Activated CD8-positive, alpha-beta memory T cell treated with anti-CD3 and anti-CD28 coated beads, Interleukin-2, amount 50 U/mL, for 4 hours (primary cell): ENCODE results near the gene ADAMTS9.

Experiments used
- DNase-seq: peaks from one replicate; pipeline ENCODE4 v3.0.0-alpha.2; 2020

Gene ADAMTS9

GRCh38 chr3:64684715-64685261, 3.0 kb downstream of the ADAMTS9 start:
- DNase-seq: no peak

- DNase-seq: no peak
These were observed 6.0 kb downstream of the ADAMTS9 start for GRCh38 chr3:64681827-64682226.

DNA sequence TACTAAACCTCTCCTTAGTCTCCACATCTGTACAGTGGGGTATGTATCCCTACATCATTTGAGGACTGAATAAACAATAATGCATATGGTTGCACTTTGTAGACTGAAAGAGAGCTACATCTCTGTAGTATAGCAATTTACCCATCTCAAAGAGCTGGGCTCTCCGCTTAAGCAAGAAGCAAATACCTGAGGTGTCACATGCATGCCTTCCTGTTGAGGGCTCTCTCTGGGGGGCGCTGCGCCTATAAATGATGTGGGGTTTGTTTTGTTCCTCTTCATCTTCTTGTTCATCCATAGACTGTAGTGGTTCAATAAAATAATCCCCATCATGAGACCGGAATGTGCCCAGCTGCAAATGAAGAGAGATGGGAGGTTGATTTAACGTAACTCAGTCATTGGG, 6.8 kb downstream of the ADAMTS9 start:
- DNase-seq: no peak

DNA sequence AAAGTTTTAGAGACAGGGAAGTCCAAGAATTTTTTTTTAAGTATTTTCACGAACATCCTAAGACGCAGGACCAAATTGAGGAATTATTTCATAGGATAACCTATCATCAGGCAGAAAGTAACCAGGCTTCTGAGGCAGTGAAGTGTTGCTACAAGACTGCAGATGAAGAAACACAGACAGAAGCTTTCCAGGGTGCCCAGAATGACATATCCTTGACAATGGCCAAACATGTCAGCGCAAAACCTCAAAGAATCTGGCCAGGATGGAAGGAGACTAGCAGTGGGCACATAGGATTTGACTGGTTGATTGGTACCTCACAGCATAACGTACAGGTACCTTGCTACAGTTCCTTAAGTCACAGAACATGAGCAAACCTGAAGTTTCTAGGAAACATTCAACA, 7.5 kb downstream of the ADAMTS9 start:
- DNase-seq: no peak

DNA sequence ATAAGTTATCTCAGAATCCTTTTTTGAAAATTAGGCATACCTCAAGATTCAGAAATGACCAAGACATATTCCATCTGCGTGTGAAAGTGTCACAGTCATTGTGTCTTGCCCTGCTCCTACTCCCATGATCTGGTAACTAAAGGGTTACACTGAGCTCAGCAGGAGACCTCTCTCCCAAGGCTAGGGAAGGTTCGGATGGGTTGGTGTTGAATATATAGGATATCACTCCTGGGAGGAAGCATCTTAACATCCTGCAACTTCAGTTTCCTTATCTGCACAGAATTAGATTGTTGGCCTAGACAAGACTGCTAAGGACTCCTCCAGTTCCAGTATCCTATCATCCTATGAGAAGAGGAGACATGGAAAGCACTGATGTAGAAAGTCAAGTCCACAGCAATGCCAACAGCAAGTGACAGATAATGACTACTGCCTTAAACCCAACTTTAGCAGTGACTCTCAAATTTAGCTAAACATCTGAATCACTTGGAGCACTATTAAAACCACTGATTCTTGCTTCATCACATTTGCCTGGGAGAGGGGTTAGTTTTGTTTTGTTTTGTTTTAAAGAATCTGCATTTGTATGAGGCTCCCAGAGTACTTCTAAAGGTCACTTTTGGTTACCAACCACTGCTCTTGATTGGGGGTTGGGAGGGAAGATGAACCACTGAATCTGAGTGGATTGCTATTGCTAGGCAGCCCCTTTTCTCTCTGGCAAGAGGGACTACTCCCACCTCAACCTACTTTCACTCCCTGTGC, 9.7 kb downstream of the ADAMTS9 start:
- DNase-seq: no peak

- DNase-seq: no peak
These were observed 11.0 kb downstream of the ADAMTS9 start for GRCh38 chr3:64676831-64677230.

DNA sequence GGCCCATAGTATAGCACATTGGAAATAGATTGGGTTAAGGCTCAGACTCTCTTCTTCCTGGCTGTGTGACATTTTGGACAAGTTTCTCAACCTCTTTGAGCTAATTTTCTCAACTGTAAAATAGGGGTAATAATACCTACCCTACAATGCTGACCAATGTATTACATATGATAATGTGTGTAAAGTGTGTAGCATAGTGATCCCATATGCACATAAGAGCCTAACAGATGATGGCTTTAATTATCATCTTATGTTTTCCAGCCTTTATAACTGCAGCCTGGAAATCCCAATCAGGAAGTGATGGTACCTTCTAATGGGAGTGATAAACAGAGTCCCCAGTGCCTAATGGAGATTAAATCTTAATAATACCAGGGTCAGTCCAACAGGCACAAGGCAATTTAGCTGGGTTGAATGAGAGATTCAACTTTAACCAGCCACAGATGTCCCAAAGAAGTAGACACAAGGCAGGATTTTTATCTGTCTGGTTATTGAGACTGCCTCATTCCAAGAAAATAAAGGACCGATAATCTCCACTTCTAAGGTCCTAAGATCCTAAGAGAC, 12.0 kb downstream of the ADAMTS9 start:
- no peak for DNase-seq

- DNase-seq: no peak
These were observed 13.2 kb downstream of the ADAMTS9 start for GRCh38 chr3:64674591-64675076.

DNA sequence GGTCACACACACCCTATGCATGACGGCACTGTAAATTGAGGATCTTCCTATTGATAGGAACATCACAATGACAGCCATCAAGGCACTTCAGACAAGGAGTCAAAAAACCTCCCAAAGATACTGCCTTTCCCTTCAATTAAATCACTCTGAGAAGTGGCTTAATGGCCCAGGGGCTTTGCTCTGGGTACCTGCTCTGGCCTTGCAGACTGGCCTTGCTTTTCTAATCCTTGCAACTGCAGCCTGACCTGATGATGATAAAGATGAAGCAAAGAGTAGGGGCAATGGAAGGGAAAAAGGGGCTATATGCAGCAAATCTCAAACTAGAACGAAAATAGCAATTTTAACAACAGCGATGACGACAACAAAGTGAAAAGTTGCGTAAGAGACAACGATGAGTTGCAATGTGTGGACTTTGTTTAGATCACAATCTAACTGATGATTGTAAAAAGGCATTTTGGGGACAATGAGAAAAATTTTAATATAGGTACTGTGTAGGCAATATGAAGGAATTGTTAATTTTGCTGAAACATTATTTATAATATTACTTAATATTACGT, 14.6 kb downstream of the ADAMTS9 start:
- DNase-seq: no peak

DNA sequence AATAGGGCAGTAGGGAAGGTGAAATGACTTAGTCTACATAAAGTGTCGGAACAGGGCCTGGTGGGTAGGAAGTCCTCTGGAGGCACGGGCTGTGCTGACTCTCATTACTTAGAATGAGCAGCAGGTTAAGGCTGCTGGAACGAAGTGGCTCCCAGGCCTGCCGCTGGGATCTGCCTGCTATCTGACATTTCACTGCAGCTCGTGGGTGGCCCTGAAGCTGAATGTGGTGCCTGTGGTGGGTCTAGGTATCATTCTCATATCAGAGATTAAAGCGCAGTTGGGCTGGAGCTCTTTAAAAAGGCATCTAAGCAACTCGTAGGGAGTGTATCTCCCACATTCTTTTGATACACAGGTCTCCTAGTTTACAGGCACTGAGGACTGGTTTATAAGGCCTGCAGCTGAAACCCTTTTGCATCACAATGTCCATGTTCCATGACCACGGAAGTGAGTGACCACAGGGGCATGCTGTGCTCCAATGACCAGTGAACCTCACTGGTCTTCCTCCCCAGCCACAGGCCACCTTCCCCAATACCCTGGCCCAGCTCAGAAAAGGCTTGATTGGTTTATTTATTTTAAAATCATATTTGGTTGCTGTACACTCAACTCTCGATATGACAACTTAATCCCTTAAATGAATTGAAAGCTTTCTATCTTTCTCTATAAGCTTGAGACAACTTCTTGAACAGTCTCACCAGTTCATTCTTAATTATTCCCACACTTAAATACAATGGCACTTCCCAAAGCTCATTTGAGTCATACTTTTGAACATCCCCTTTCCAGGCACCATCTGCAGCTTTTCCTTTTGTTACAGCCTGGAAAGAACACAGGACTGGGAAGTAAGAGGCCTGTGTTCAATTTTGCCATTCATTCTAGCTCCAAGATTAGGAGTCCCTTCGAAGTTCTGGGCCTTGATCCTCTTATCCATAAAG, 19.0 kb downstream of the ADAMTS9 start:
- no peak for DNase-seq

GRCh38 chr3:64667887-64668581, 19.8 kb downstream of the ADAMTS9 start:
- DNase-seq: no peak

GRCh38 chr3:64667138-64667537, 20.7 kb downstream of the ADAMTS9 start:
- no peak for DNase-seq

DNA sequence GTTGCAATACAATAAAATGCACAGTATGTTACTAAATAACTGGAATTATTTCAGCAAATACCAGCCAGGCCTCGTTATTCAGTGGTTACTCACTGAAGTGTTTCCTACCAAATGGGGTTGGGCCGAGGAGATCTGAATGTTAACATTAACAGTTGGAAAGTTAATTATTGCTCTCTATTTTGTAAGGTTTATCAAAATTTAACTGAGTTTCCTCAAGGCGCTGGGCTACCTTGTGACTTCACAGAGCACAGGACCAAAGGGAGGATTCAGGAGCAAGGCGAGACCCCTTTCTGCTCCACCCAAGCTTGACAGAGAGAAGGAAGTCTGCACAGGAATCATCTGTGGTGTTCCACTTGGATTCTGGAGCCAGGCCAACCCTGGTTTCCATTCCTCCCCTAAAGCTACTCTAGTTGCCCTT, 21.6 kb downstream of the ADAMTS9 start:
- DNase-seq: no peak

- no peak for DNase-seq
These were observed 23.4 kb downstream of the ADAMTS9 start for GRCh38 chr3:64664397-64664796.

GRCh38 chr3:64659617-64659978, 28.2 kb downstream of the ADAMTS9 start:
- no peak for DNase-seq

GRCh38 chr3:64658001-64658400, 29.8 kb downstream of the ADAMTS9 start:
- DNase-seq: no peak

DNA sequence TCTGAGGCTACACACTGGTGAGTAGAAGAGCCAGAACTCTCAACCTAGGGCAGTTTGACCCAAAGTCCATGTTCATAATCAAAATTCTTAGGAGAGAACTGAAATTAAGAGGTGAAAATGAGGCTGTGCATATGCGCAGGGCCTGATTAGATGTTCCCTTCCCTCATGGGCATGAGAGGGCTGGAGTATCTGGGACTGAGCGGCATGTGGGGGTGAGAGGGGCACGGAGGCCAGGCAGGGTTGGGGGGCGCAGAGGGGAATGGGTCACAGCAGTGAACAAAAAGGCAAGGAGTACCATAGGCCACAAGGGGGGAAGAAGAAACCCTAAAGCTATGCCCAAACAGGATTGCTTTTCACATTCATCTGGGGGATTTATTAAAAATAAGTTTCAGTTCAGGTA, 31.3 kb downstream of the ADAMTS9 start:
- DNase-seq: no peak

GRCh38 chr3:64655160-64655559, 32.6 kb downstream of the ADAMTS9 start:
- no peak for DNase-seq

- no peak for DNase-seq
These were observed 33.8 kb downstream of the ADAMTS9 start for GRCh38 chr3:64654013-64654412.

DNA sequence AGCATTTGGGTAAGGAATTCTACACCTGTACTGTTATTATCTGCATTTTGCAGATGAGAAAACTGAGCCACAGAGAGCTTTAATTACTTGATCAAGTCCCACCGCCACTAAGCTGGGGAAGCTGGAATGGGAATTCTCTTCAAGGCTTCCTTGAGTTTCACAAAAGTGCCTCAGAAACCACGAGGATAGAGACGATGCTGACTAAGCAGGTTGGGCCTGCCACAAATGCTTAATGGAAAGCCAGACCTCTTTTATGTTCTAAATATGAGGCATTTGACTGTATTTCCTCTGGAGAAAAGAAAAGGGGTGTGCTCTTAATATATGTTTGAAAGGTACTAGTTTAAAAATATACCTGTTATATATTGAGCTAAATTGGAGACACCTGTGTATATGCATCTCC, 34.7 kb downstream of the ADAMTS9 start:
- no peak for DNase-seq

DNA sequence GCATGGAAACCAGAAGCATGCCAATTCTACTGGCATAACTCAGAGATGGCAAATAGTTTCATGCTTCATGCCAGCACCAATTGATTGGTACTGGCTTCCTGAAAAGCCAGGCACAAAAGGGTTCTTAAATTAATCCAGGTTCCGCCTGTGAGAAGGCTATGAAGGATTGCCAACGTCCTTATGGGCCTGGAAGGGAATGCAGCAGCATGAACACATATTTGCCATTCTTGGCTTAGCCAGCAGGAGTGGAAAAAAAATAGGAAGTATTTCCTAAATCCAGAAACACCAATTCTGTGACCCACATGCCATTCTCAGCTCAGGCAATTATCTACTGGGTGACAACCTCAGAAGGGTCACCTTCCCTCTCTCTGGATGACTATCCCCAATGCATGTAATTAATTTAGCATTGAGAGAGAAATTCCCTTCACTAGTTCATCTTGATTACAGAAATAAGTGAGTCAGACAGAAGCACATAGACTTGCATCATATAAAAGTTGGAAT, 36.0 kb downstream of the ADAMTS9 start:
- no peak for DNase-seq

DNA sequence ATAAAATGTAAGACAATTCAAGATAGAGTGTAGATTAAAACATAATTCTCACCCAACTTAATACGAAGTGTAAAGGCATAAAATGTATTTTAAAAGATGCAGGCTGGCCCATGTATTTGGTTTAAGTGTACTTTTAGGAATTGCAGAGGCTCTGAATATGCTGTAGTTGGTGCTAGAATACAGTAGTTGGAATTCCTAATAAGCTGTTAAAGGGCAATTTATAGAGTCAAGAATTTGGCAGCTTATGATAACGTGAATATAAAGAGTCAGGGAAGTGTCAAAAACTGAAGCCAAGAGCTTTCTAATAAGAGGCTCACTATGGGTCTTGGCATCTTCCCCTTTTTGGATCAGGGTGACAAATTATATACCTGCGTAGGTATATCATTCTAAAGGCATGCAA, 36.5 kb downstream of the ADAMTS9 start:
- DNase-seq: no peak
